ENCODE measurements around the gene ZNF865.

- TF ChIP-seq YY1 (IDR thresholded peaks at IDR 0.05; ENCODE audit: insufficient read depth, insufficient read length) (no peak), SUZ12 (IDR thresholded peaks at IDR 0.05; ENCODE audit: extremely low read depth, insufficient read depth, insufficient read length) (no peak)
Measured at GRCh38 chr19:55644842-55645511, 39.5 kb downstream of the ZNF865 start.

Measured in NT2/D1 (cell line).